Activated CD4-positive, alpha-beta T cell treated with anti-CD3 and anti-CD28 coated beads for 36 hours (primary cell): ENCODE measurements around the gene AKAP5. TPM values are rescaled to one million over a fixed set of nuclear protein-coding genes. Genes with fewer than 3 reads are reported as not detected.

Experiments used
- ATAC-seq: fragments of 200-7000 bp; cut with Tn5 transposase; one replicate; pipeline ENCODE4 v1.10.0; 2021; ENCODE audit warnings: mild to moderate bottlenecking, moderate library complexity
- CTCF ChIA-PET: fragments of 350-600 bp; sonication (Branson Sonifier 250); formaldehyde crosslinking; loops from one replicate; lab custom pipeline; 2021; ENCODE audit warnings: antibody characterized with exemption; lab: Charles Lee
- POLR2A ChIA-PET: fragments of 350-600 bp; sonication (Branson Sonifier 250); formaldehyde crosslinking; loops from one replicate; lab custom pipeline; 2021; ENCODE audit warnings: antibody characterized with exemption, inconsistent platforms; lab: Charles Lee
- DNase-seq: peaks from one replicate; pipeline ENCODE4 v3.0.0-alpha.2; 2020
- H3K27ac Mint-ChIP-seq: one replicate; pipeline ENCODE4 v1.8.0; 2021; ENCODE audit warnings: mixed read lengths
- H3K27me3 Mint-ChIP-seq: one replicate; pipeline ENCODE4 v1.8.0; 2021; ENCODE audit warnings: mixed read lengths
- H3K36me3 Mint-ChIP-seq: one replicate; pipeline ENCODE4 v1.8.0; 2021; ENCODE audit warnings: low read depth, mixed read lengths
- H3K4me1 Mint-ChIP-seq: one replicate; pipeline ENCODE4 v1.8.0; 2021; ENCODE audit warnings: mixed read lengths
- H3K4me3 Mint-ChIP-seq: one replicate; pipeline ENCODE4 v1.8.0; 2021; ENCODE audit warnings: mild to moderate bottlenecking, moderate library complexity, mixed read lengths
- H3K9me3 Mint-ChIP-seq: one replicate; pipeline ENCODE4 v1.8.0; 2021; ENCODE audit warnings: low read depth, mixed read lengths
- intact Hi-C, 2 experiments: fragments of 100-400 bp; cut with DNase I in 1 of 2; cut with micrococcal nuclease in 1 of 2; formaldehyde crosslinking; loops; one replicate each; pipeline versions ENCODE4 v1.14.2 to v1.15.1; 2022 to 2024; cut with DNase I, micrococcal nuclease
- total RNA-seq, 2 experiments: library from RNA; stranded (reverse); gene quantifications; one replicate each; pipeline ENCODE4 v1.2.3, GENCODE V29; 2021

The AKAP5 gene
- total RNA-seq, 2 experiments from 2014 or later: 0.39 to 0.43 TPM

DNA sequence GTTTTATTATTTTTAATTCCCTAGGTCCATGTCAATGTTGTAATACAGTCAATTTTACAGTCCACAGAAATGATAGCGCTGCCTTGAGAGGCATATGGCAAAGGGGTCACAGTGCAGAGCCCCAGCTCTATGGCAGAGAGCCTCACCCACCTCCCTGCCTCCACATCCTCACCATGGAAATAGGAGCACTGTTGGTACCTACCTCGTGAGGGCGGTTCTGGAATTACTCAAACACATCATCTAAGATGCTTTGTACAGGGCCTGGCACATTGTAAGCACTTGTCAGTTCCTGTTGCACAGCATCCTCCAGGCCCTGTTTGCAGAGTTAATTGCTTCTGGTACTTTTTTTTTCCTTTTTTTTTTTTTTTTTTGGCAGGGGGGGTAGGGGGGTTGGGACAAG is 4.1 kb upstream of the AKAP5 start:
- Mint-ChIP-seq H3K4me1 (peaks cover 14% of the 10 kb centered on the region), H3K27ac (no peak overlapping the region), H3K9me3 (no peaks in the 10 kb centered on the region), H3K36me3 (peaks cover 32% of the 10 kb centered on the region), H3K4me3 (no peak overlapping the region), H3K27me3 (no peaks in the 10 kb centered on the region)
- POLR2A ChIA-PET: no interaction called here
- CTCF ChIA-PET: interaction anchor here (0.6 kb wide), 1 partner anchor 659 kb away, joined by 3 read pairs; no protein-coding TSS in a partner anchor
- no peak for DNase-seq
- no peak for ATAC-seq
- intact Hi-C loops: loop anchor here in 1 of 2 experiments (10.0 kb wide), 1 partner anchor 174 kb away; no protein-coding TSS in a partner anchor

DNA sequence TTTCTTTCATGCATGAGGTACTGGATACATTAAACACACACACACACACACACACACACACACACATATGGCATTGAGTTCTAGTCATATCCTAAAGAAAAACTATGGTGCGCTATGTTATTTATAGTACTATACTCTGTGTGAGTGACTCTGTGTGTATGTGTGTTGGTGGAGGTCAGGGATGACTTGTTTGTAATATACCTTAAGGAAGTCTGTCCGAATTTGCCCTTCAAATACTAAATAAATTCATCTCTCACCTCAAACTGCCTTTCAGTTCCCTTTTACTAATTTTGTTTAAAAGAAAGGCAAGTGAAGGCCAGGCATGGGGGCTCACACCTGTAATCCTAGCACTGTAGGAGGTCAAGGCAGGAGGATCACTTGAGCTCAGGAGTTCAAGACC is 2.1 kb upstream of the AKAP5 start:
- POLR2A ChIA-PET: interaction anchor here (0.6 to 1.2 kb wide), 2 partner anchors 10 to 66 kb away, joined by 3 to 7 read pairs; no protein-coding TSS in a partner anchor
- DNase-seq: no peak

DNA sequence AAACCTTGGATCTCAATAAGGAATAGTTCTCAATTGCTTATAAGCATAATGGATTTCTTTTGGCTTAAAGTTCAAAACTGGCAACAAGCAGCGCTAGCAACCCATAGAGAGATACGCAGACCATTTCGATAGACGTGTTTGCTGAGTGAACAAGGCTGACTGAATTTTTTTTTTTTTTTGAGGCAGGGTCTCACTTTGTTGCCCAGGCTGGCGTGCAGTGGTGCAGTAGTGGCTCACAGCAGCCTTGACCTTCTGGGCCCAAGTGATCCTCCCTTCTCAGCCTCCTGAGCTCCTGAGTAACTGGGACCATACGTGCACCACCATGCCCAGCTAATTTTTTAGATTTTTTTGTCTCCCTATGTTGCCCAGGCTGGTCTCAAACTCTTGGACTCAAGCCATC is 1.4 kb upstream of the AKAP5 start:
- no peak for ATAC-seq
- intact Hi-C loops: loop anchor here (2.0 to 10.0 kb wide), 2 partner anchors 39 to 171 kb away; partner anchors contain the start of gene ZBTB25 (in 1 of the 2)
- CTCF ChIA-PET: interaction anchor here (0.5 to 1.5 kb wide), 7 partner anchors 14 to 494 kb away, joined by 3 to 7 read pairs (median 4); no protein-coding TSS in a partner anchor

More for the DNA sequence above, 2.1 kb upstream of the AKAP5 start:
- CTCF ChIA-PET: interaction anchor here (0.7 to 1.5 kb wide), 6 partner anchors 11 to 48 kb away, joined by 3 to 7 read pairs (median 4); no protein-coding TSS in a partner anchor
- ATAC-seq: no peak
- Mint-ChIP-seq H3K4me1 (peaks cover 32% of the 10 kb centered on the region), H3K36me3 (peaks cover 25% of the 10 kb centered on the region), H3K27ac (no peak overlapping the region), H3K4me3 (no peak overlapping the region), H3K27me3 (no peaks in the 10 kb centered on the region), H3K9me3 (no peaks in the 10 kb centered on the region)
- intact Hi-C loops: loop anchor here in 1 of 2 experiments (10.0 kb wide), 1 partner anchor 172 kb away; no protein-coding TSS in a partner anchor

DNA sequence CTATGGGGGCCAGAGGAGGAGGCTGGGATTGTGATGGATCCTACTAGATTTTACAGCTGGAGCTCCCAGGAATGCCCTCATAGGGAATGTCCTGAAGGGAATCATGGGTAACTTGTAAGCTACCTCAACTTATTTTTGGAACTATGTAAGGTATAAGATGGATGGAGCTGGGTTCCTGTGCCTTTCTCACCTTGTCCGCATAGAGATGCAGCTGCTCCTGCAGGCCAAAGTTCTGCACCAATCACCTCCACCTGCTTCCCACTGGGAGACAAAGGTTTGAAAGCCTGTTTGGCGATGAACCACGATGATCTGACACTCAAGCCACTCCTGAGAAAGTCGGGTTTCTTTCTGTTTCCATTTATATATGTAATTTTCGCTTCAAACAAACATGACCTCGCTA is 648 bp upstream of the AKAP5 start:
- ATAC-seq (peak; percentile 13), DNase-seq (no peak)
- peak overlapping the region; percentile 74 for H3K4me3 Mint-ChIP-seq
- intact Hi-C loops: loop anchor here (1.0 to 10.0 kb wide), 6 partner anchors 14 to 170 kb away; partner anchors contain the start of genes MTHFD1 (in 2 of the 2), ZBTB25 (in 2 of the 2) and ZBTB1 (in 1 of the 2)
- peaks cover 42% of the 10 kb centered on the region for H3K4me1 Mint-ChIP-seq
- peaks cover 12% of the 10 kb centered on the region for H3K36me3 Mint-ChIP-seq
- H3K27me3 Mint-ChIP-seq: no peaks in the 10 kb centered on the region
- H3K9me3 Mint-ChIP-seq: no peaks in the 10 kb centered on the region
- CTCF ChIA-PET: interaction anchor here (0.9 to 1.5 kb wide), 3 partner anchors 15 to 172 kb away, joined by 3 to 7 read pairs (median 4); no protein-coding TSS in a partner anchor
- POLR2A ChIA-PET: interaction anchor here (0.6 to 1.2 kb wide), 3 partner anchors 11 to 78 kb away, joined by 4 to 7 read pairs (median 6); no protein-coding TSS in a partner anchor
- peak overlapping the region; percentile 67 for H3K27ac Mint-ChIP-seq

More for the DNA sequence above, 1.4 kb upstream of the AKAP5 start:
- DNase-seq: no peak
- Mint-ChIP-seq H3K4me1 (peaks cover 38% of the 10 kb centered on the region), H3K4me3 (no peak overlapping the region), H3K27ac (no peak overlapping the region), H3K9me3 (no peaks in the 10 kb centered on the region), H3K36me3 (peaks cover 20% of the 10 kb centered on the region), H3K27me3 (no peaks in the 10 kb centered on the region)
- POLR2A ChIA-PET: interaction anchor here (0.6 to 1.2 kb wide), 2 partner anchors 10 to 19 kb away, joined by 4 to 7 read pairs; no protein-coding TSS in a partner anchor

DNA sequence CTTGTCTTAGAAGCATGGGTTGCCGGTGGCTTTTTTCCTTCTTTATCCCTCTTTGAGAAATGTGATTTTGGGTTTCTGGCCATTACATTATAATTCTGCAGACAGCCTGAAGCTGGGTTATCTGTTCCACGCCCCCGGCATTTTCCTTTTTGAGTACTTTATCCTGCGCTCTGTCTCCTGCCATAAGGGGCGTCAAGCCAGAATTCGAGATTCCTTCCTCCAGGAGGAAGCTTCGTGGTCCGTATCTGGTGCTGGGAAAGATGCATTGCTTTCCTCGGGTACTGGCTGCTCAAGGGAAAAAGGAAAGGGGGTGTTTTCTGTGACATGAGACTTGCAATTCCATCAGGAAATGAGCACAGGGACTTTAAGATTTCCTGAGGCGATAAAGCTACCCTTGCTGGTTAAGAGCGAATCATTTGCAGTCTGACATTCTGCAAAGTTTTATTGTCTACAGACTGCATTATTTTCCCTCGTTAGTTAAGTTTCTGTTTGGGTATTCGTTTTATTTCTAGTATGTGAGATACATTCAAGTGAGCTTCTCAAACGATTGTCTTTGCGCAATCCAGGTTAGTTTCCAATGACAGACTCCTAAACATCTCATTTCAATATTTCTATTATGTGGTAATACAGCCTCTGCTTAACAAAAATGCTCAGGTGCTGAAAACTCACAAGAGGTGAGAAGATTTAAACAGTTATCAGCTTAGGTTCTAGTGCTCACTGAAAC is 694 bp downstream of the AKAP5 start:
- H3K27ac Mint-ChIP-seq: peak overlapping the region; percentile 61
- peaks cover 42% of the 10 kb centered on the region for H3K4me1 Mint-ChIP-seq
- H3K27me3 Mint-ChIP-seq: no peaks in the 10 kb centered on the region
- intact Hi-C loops: loop anchor here (1.0 to 10.0 kb wide), 7 partner anchors 16 to 169 kb away; partner anchors contain the start of genes MTHFD1 (in 2 of the 2), ZBTB25 (in 2 of the 2) and ZBTB1 (in 1 of the 2)
- no peaks in the 10 kb centered on the region for H3K9me3 Mint-ChIP-seq
- no peak for ATAC-seq
- ChIA-PET CTCF (interaction anchor here (0.8 to 2.7 kb wide), 6 partner anchors 13 to 75 kb away, joined by 3 to 18 read pairs (median 4); no protein-coding TSS in a partner anchor), POLR2A (interaction anchor here (0.5 to 0.9 kb wide), 2 partner anchors 15 to 39 kb away, joined by 3 to 4 read pairs; partner anchors contain the start of gene ZBTB1)
- no peak for DNase-seq
- peak overlapping the region; percentile 74 for H3K4me3 Mint-ChIP-seq
- H3K36me3 Mint-ChIP-seq: peaks cover 5% of the 10 kb centered on the region

DNA sequence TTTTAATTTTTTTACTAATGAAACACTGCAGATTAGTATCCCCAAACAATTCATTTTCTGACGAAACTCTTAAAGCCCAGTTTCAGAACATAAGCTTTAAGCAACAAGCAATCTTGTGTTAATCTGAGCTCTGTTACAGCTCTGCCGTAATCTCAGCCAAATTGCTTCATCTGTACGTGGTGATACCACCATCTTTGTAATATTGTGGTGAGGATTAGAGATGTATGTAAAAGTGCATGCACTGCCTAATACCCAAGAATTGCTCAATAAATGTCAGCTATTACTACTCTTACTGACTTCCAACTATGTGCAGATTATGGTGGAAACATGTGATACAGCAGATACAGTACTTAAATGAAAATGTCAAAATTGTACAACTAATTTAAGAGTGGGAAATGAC is 1.8 kb downstream of the AKAP5 start:
- intact Hi-C loops: loop anchor here in 1 of 2 experiments (2.0 to 10.0 kb wide), 4 partner anchors 35 to 168 kb away; partner anchors contain the start of genes MTHFD1, ZBTB1 and ZBTB25
- POLR2A ChIA-PET: interaction anchor here (0.8 kb wide), 1 partner anchor 79 kb away, joined by 3 read pairs; no protein-coding TSS in a partner anchor
- ATAC-seq (no peak), DNase-seq (no peak)
- H3K27ac Mint-ChIP-seq: no peak overlapping the region
- H3K4me1 Mint-ChIP-seq: peaks cover 42% of the 10 kb centered on the region
- no peaks in the 10 kb centered on the region for H3K9me3 Mint-ChIP-seq
- CTCF ChIA-PET: interaction anchor here (1.0 to 2.7 kb wide), 5 partner anchors 8 to 123 kb away, joined by 3 to 18 read pairs (median 5); no protein-coding TSS in a partner anchor
- peaks cover 3% of the 10 kb centered on the region for H3K36me3 Mint-ChIP-seq
- H3K4me3 Mint-ChIP-seq: no peak overlapping the region
- H3K27me3 Mint-ChIP-seq: no peaks in the 10 kb centered on the region

DNA sequence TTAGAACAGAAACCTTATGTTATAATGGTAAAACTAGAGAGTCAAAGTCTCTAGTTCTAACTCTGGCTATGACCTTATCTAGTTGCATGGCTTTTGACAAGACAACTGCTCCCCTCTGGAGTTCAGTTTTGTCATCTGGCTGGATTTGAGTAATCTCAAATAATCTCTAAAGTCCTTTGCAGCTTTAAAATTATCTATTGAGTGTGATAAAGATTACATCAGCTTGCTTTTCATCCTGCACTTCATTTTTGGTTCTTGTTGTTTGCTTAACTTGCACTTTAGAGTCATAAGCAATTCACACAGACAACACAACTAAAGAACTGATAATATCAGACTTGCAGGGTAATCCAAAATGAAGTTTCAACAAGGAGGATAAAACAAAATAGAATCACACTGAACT is 2.3 kb downstream of the AKAP5 start:
- ATAC-seq (peak; percentile 30), DNase-seq (no peak)
- Mint-ChIP-seq H3K4me3 (no peak overlapping the region), H3K4me1 (peaks cover 42% of the 10 kb centered on the region), H3K27me3 (no peaks in the 10 kb centered on the region), H3K36me3 (peaks cover 1% of the 10 kb centered on the region), H3K27ac (no peak overlapping the region), H3K9me3 (no peaks in the 10 kb centered on the region)
- intact Hi-C loops: loop anchor here in 1 of 2 experiments (2.0 to 10.0 kb wide), 4 partner anchors 35 to 167 kb away; partner anchors contain the start of genes MTHFD1, ZBTB1 and ZBTB25
- ChIA-PET POLR2A (interaction anchor here (0.8 kb wide), 1 partner anchor 80 kb away, joined by 3 read pairs; no protein-coding TSS in a partner anchor), CTCF (interaction anchor here (0.5 to 2.7 kb wide), 6 partner anchors 8 to 124 kb away, joined by 3 to 18 read pairs (median 4); no protein-coding TSS in a partner anchor)

DNA sequence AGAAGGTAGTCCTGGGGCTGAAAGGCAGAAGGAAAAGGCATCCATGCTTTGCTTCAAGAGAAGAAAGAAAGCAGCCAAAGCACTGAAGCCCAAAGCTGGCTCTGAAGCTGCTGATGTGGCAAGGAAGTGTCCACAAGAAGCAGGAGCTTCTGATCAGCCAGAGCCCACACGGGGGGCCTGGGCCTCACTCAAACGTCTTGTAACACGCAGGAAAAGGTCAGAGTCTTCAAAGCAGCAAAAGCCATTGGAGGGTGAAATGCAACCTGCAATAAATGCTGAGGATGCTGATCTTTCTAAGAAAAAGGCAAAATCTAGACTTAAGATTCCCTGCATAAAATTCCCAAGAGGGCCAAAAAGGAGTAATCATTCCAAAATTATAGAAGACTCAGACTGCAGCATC is 3.2 kb downstream of the AKAP5 start:
- CTCF ChIA-PET: interaction anchor here (0.5 to 1.8 kb wide), 4 partner anchors 10 to 763 kb away, joined by 3 to 9 read pairs (median 4); no protein-coding TSS in a partner anchor
- H3K27ac Mint-ChIP-seq: peak overlapping the region; percentile 17
- DNase-seq (no peak), ATAC-seq (no peak)
- no peaks in the 10 kb centered on the region for H3K9me3 Mint-ChIP-seq
- no peaks in the 10 kb centered on the region for H3K36me3 Mint-ChIP-seq
- H3K4me1 Mint-ChIP-seq: peaks cover 44% of the 10 kb centered on the region
- no peak overlapping the region for H3K4me3 Mint-ChIP-seq
- intact Hi-C loops: loop anchor here in 1 of 2 experiments (5.0 to 10.0 kb wide), 3 partner anchors 34 to 166 kb away; partner anchors contain the start of genes MTHFD1, ZBTB1 and ZBTB25
- POLR2A ChIA-PET: no interaction called here
- H3K27me3 Mint-ChIP-seq: no peaks in the 10 kb centered on the region

DNA sequence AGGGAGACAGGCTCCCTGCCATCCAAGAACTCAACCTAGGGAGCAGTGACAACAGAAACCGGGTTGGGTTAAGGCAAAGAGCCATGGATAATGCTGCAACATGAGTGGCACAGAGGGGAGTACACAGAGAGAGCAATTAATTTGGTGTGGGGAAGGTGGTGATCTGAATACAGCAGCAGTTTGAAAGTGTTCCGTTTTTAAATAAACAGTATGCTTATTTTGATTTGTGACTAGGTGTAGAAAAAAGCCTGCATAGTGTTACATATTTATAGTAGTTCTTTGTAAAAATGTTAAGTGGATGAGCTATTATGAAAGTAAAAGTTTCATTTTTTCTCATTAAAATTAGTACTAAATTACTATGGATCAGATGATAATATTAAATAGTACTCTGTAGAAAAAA is 8.7 kb downstream of the AKAP5 start:
- Mint-ChIP-seq H3K4me1 (peaks cover 32% of the 10 kb centered on the region), H3K9me3 (no peaks in the 10 kb centered on the region), H3K27ac (no peak overlapping the region), H3K27me3 (no peaks in the 10 kb centered on the region), H3K4me3 (no peak overlapping the region), H3K36me3 (peaks cover 5% of the 10 kb centered on the region)
- DNase-seq (no peak), ATAC-seq (peak; percentile 14)
- POLR2A ChIA-PET: no interaction called here
- CTCF ChIA-PET: interaction anchor here (0.6 to 1.0 kb wide), 2 partner anchors 9 to 130 kb away, joined by 5 to 6 read pairs; no protein-coding TSS in a partner anchor
- intact Hi-C loops: no loop called here

DNA sequence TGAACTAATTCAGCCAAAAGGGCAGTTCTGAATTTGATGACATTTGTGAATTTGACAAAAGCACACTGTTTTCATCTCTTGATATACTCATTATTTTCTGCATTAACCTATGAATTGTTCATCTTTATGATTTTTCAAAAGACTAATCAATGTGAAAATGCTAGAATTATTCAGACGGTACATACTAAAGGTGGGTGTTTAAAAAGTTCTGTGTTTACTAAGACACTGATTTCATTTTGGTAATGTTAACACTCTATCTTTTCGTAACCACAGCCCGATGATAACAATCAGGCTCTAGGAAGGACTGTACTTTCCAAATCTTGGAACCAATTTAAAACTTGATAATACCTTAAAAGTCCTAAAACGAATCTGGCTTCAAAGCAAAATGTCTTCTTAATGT is 9.4 kb downstream of the AKAP5 start:
- H3K4me1 Mint-ChIP-seq: peaks cover 30% of the 10 kb centered on the region
- ATAC-seq (peak; percentile 25), DNase-seq (no peak)
- H3K27me3 Mint-ChIP-seq: no peaks in the 10 kb centered on the region
- intact Hi-C loops: loop anchor here in 1 of 2 experiments (5.0 kb wide), 1 partner anchor 42 kb away; no protein-coding TSS in a partner anchor
- CTCF ChIA-PET: interaction anchor here (0.9 to 2.1 kb wide), 3 partner anchors 44 to 405 kb away, joined by 3 to 10 read pairs (median 6); partner anchors contain the start of gene SPTB
- no peaks in the 10 kb centered on the region for H3K9me3 Mint-ChIP-seq
- peaks cover 6% of the 10 kb centered on the region for H3K36me3 Mint-ChIP-seq
- no peak overlapping the region for H3K4me3 Mint-ChIP-seq
- H3K27ac Mint-ChIP-seq: no peak overlapping the region
- POLR2A ChIA-PET: no interaction called here
